ENCODE results near the gene KIF26B. TPM values are rescaled to one million over a fixed set of nuclear protein-coding genes. Genes with fewer than 3 reads are reported as not detected.

The KIF26B gene
- polyA plus RNA-seq, 1 of the 3 experiments (the other 2 are of a cell fraction) = 2.6 TPM

- no peaks in the 10 kb centered on the region for H3K9me3 ChIP-seq
- ChIA-PET POLR2A (no interaction called here), CTCF (no interaction called here)
- no peaks in the 10 kb centered on the region for H3F3A ChIP-seq (replicated peaks; ENCODE audit: insufficient read depth)
- H3K27me3 ChIP-seq (ENCODE audit: insufficient read depth) = no peaks in the 10 kb centered on the region
- 91% methylated on average over 6 of the region's 6 CpGs for WGBS (ENCODE audit: low lambda C conversion rate)
- H3K9me2 ChIP-seq = no peaks in the 10 kb centered on the region
- no peak for DNase-seq
- peaks cover 6% of the 10 kb centered on the region; the same call in 1 of the 2 replicates for H4K20me1 ChIP-seq (ENCODE audit: insufficient read depth)
- H3K4me3 ChIP-seq (ENCODE audit: low read depth in 2 of 2, low read length in 1 of 2) = no peak overlapping the region
- peaks cover 0 to 6% of the 10 kb centered on the region in 2 experiments; a peak in 1 of 4 replicates for H3K4me1 ChIP-seq (ENCODE audit: control insufficient read depth in 1 of 2, insufficient read depth in 2 of 2, low read depth in 1 of 2, low read length in 1 of 2)
- H3K36me3 ChIP-seq (replicated peaks in 1 of 2; ENCODE audit: control insufficient read depth in 1 of 2, insufficient read depth in 2 of 2, low read length in 1 of 2) = peaks cover 0 to 4% of the 10 kb centered on the region in 2 experiments
- TF ChIP-seq EZH2phosphoT487 (IDR thresholded peaks at IDR 0.05; ENCODE audit: borderline replicate concordance, low read depth) = no peak
- no peak for TF ChIP-seq TCF12 (IDR thresholded peaks at IDR 0.05)
- no peak for TF ChIP-seq MXI1 (IDR thresholded peaks at IDR 0.05; ENCODE audit: low read depth, low read length)
- no peak for TF ChIP-seq NRF1 (IDR thresholded peaks at IDR 0.05; ENCODE audit: low read depth, low read length)
- no peak overlapping the region for H3K9ac ChIP-seq
- H3K4me2 ChIP-seq = no peak overlapping the region
- no peak overlapping the region for H2AFZ ChIP-seq (ENCODE audit: low read depth)
- no peak overlapping the region for H3K27ac ChIP-seq (ENCODE audit: low read depth in 2 of 2, low read length in 1 of 2)
- H3K79me2 ChIP-seq (ENCODE audit: insufficient read depth) = no peaks in the 10 kb centered on the region
Observed at GRCh38 chr1:245232931-245233330, 78.1 kb downstream of the KIF26B start.

DNA sequence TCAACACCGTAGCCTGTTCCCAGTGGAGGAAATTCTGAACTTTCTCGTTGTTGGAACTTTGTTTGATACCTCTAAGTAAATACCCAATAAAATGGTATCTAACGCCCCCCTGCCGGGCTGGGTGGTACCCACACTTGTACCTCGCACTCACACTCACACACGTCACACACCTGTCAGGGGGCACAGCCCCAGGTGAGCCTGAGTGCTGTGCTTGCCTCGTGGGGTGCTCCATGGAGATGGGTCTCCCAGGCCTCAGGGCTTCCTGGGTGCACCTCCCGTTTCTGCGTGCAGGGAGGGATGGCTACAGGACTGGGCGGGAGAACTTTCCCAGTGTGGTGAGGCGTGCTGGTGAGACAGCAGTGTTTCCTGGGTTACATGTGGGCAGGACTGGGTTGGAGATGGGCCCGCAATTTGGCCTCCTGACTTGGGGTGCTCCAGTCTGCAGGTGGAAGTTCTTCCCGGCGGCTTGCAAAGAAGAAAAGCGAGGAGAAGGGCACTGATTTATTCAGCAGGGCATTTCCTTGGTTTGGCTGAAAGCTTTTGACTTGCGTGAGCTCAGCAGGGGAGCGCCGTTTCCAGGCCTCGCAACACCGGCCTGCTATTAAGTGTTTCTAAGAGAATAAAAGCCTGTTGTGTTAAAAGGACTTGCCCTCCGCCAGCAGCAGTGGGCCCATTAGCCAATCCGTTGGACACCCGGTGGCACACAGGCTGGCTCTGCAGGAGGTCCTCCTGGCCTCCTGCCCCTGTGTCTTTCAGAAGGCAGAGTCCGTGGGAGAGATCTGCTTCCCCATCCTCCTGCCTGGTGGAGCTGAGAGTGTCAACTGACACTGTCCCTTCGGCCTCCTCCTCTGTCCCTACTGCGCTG is 79.7 kb downstream of the KIF26B start:
- CTCF ChIA-PET = no interaction called here
- POLR2A ChIA-PET = no interaction called here

More for the DNA sequence above, 79.7 kb downstream of the KIF26B start:
- Histone ChIP-seq H3K27ac (ENCODE audit: low read depth in 2 of 2, low read length in 1 of 2) (no peak overlapping the region), H3F3A (replicated peaks; ENCODE audit: insufficient read depth) (no peaks in the 10 kb centered on the region), H3K4me3 (ENCODE audit: low read depth in 2 of 2, low read length in 1 of 2) (no peak overlapping the region), H3K4me1 (ENCODE audit: control insufficient read depth in 1 of 2, insufficient read depth in 2 of 2, low read depth in 1 of 2, low read length in 1 of 2) (peaks cover 0 to 6% of the 10 kb centered on the region in 2 experiments; a peak in 1 of 4 replicates), H3K79me2 (ENCODE audit: insufficient read depth) (no peaks in the 10 kb centered on the region), H3K9ac (no peak overlapping the region), H3K36me3 (replicated peaks in 1 of 2; ENCODE audit: control insufficient read depth in 1 of 2, insufficient read depth in 2 of 2, low read length in 1 of 2) (peaks cover 0 to 2% of the 10 kb centered on the region in 2 experiments), H2AFZ (ENCODE audit: low read depth) (no peak overlapping the region), H3K27me3 (ENCODE audit: insufficient read depth) (no peaks in the 10 kb centered on the region), H4K20me1 (ENCODE audit: insufficient read depth) (peaks cover 6% of the 10 kb centered on the region; the same call in 1 of the 2 replicates), H3K9me2 (no peaks in the 10 kb centered on the region), H3K4me2 (no peak overlapping the region), H3K9me3 (no peaks in the 10 kb centered on the region)
- no peak for DNase-seq
- WGBS (ENCODE audit: low lambda C conversion rate) = 92% methylated on average over 21 of the region's 26 CpGs
- no peak for TF ChIP-seq CTCF (IDR thresholded peaks at IDR 0.05)
- TF ChIP-seq, protein P1, sequence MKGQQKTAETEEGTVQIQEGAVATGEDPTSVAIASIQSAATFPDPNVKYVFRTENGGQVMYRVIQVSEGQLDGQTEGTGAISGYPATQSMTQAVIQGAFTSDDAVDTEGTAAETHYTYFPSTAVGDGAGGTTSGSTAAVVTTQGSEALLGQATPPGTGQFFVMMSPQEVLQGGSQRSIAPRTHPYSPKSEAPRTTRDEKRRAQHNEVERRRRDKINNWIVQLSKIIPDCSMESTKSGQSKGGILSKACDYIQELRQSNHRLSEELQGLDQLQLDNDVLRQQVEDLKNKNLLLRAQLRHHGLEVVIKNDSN (IDR thresholded peaks at IDR 0.05; ENCODE audit: borderline replicate concordance, low read depth) = no peak
- no peak for TF ChIP-seq TCF12 (IDR thresholded peaks at IDR 0.05)
- no peak for TF ChIP-seq FOXJ3 (CRISPR knock-in tag; IDR thresholded peaks at IDR 0.05)
- no peak for TF ChIP-seq GATA2 (CRISPR knock-in tag; IDR thresholded peaks at IDR 0.05)
- TF ChIP-seq, protein P2, sequence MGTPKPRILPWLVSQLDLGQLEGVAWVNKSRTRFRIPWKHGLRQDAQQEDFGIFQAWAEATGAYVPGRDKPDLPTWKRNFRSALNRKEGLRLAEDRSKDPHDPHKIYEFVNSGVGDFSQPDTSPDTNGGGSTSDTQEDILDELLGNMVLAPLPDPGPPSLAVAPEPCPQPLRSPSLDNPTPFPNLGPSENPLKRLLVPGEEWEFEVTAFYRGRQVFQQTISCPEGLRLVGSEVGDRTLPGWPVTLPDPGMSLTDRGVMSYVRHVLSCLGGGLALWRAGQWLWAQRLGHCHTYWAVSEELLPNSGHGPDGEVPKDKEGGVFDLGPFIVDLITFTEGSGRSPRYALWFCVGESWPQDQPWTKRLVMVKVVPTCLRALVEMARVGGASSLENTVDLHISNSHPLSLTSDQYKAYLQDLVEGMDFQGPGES (IDR thresholded peaks at IDR 0.05; ENCODE audit: low read depth, low read length) = no peak
- TF ChIP-seq NRF1 (IDR thresholded peaks at IDR 0.05; ENCODE audit: low read depth, low read length) = no peak
- TF ChIP-seq, protein P3, sequence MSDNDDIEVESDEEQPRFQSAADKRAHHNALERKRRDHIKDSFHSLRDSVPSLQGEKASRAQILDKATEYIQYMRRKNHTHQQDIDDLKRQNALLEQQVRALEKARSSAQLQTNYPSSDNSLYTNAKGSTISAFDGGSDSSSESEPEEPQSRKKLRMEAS (IDR thresholded peaks at IDR 0.05; ENCODE audit: low read depth) = no peak
- TF ChIP-seq JUND (IDR thresholded peaks at IDR 0.05) = no peak
- TF ChIP-seq RCOR1 (IDR thresholded peaks at IDR 0.05; ENCODE audit: low read length) = no peak
- no peak for TF ChIP-seq FOSL2 (IDR thresholded peaks at IDR 0.05; ENCODE audit: borderline replicate concordance, low read depth)
- TF ChIP-seq EP300 (IDR thresholded peaks at IDR 0.05; ENCODE audit: borderline replicate concordance in 1 of 2, low read depth in 1 of 2, low read length in 1 of 2) = no peak
- no peak for TF ChIP-seq GABPA (IDR thresholded peaks at IDR 0.05; ENCODE audit: low read depth)
- TF ChIP-seq POLR2AphosphoS5 (IDR thresholded peaks at IDR 0.05; ENCODE audit: low read depth, low read length) = no peak
- no peak for TF ChIP-seq CHD2 (IDR thresholded peaks at IDR 0.05; ENCODE audit: low read length, partially characterized antibody)
- no peak for TF ChIP-seq FOXM1 (IDR thresholded peaks at IDR 0.05; ENCODE audit: low read depth)
- TF ChIP-seq MEF2A (IDR thresholded peaks at IDR 0.05; ENCODE audit: borderline replicate concordance, low read depth) = no peak
- TF ChIP-seq MXI1 (IDR thresholded peaks at IDR 0.05; ENCODE audit: low read depth, low read length) = no peak
- TF ChIP-seq TAF1 (IDR thresholded peaks at IDR 0.05; ENCODE audit: borderline replicate concordance, low read depth, low read length) = no peak
- TF ChIP-seq RAD21 (IDR thresholded peaks at IDR 0.05; ENCODE audit: low read length) = no peak

Measured in SK-N-SH (cell line).